NCI-H2227 (cell line): ENCODE results near the gene FLACC1.

Experiments used
- DNase-seq: peaks from one replicate; lab custom pipeline; 2025; ENCODE audit not compliant: unreplicated experiment; lab: John Stamatoyannopoulos, UW

Gene FLACC1

GRCh38 chr2:201279079-201279478 is 78.1 kb downstream of the FLACC1 start:
- no peak for DNase-seq

DNA sequence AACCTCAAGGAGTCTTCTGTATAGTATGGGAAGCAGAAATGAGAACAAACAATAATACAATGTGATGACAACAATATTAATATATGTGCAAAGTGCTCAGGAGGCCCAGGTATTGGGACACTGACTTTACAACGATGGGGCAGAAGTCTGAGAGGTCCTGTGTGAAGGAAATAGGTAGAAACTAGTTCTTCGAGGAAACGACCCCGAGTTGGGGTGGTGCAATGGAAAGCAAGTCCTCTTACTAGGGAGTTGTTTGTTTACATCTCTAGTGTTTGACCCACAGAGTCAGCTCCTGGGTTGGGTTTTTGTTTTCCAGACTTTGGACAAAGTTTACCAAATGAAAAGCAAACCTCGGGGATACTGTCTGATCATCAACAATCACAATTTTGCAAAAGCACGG is 80.6 kb downstream of the FLACC1 start:
- no peak for DNase-seq

DNA sequence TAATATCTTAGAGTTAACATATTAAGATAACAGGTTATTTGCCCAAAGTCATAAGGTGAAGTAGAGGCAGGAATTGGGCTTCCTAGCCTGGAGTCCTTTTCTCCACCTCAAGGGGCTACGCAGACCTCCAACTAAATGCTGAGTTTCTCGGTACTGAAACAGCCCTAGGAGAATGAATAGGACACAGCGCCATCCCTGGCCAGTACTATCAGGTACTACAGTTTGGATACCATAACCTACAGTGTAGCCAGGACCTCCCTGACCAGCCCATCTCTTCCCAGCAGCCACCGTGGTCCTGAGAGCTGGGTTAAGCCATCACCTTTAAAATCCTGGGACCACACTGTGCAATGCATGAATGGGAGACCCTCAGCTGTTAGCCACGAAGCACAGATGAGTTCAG is 81.2 kb downstream of the FLACC1 start:
- no peak for DNase-seq

- DNase-seq, result no peak
Measured at GRCh38 chr2:201275069-201275468, 82.1 kb downstream of the FLACC1 start.

- no peak for DNase-seq
Measured at GRCh38 chr2:201273330-201273983, 83.7 kb downstream of the FLACC1 start.

DNA sequence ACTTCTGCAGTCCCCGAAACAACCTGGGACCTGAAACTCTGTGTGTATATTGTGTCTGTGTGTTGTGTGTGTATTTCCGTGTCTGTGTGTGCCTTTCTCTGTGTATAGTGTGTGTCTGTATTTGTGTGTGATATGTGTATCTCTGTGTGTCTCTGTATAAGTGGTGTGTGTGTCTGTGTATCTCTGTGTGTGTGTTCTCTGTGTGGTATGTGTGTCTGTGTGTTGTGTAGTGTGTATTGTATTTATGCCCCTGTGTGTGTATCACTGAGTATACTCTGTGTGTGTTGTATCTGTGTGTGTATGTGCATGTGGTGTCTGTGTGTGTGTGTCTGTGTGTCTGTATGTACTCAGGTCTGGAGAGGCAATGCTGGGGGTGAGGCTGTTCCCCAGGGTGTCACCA is 85.2 kb downstream of the FLACC1 start:
- no peak for DNase-seq

GRCh38 chr2:201270293-201271001 is 86.7 kb downstream of the FLACC1 start:
- DNase-seq, result no peak

DNA sequence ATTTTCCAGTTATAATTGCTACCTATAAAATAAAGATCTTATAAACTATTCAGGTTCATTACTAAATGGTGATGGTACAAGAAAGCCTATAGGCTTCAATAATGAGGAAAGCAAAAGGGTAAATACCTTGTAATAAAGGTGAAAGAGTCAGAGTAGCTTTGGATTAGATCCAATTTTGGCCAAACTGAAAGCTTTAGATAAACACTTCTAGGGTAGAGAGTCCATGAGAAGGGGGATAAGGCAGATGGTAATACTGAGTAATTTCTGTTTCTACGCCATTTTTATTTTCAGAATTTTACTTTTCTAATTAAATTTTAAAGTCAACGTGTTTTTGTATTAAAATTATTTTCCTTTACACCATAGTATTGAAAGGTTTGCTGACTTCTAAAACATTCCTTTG is 87.4 kb downstream of the FLACC1 start:
- DNase-seq, result no peak

GRCh38 chr2:201267278-201268030 is 89.7 kb downstream of the FLACC1 start:
- DNase-seq, result no peak

DNA sequence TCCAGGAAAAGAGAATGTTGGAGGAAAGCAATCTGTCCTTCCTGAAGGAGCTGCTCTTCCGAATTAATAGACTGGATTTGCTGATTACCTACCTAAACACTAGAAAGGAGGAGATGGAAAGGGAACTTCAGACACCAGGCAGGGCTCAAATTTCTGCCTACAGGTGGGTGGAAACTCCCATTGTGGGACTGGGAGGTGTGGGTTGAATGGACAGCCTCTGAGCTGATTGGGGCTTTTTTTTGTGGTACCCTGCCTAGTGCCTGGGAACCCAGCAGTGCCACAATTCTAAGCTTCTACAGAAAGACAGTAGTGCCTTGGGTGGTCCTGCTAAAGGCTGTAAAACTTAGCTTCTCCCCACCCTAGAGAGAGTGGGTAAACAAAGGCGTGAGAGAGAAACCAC is 90.5 kb downstream of the FLACC1 start:
- no peak for DNase-seq

DNA sequence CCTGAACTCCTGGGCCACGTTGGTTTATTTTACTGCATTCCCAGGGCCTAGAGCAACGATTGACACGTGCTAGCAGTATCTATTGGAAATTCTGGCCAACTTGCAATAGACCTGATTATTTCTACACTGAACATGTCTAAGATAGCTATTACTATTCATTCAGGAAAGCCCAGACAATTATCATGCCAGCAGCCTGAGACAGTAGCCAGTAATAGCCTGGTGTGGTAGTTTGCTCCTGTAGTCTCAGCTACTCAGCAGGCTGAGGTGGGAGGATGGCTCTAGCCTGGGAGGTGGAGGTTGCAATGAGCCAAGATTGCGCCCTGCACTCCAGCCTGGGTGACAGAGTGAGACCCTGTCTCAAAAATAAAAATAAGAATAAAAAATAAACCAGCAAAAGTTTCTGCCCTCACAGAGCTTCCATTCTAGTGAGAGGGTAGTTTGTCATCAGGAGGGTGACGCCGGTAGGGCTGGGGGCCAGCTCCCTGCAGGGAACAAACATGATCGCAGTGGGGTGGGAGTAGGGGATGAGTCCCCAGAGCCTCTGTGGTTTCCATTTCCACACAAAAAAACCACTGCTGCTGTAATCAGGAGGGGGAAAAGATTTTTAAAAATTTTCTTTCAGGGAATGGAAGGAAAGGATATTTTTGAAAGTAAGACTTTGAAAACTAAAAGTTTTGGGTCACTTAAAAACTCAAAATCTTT is 92.5 kb downstream of the FLACC1 start:
- DNase-seq, result no peak

- no peak for DNase-seq
Measured at GRCh38 chr2:201263779-201264178, 93.4 kb downstream of the FLACC1 start.

DNA sequence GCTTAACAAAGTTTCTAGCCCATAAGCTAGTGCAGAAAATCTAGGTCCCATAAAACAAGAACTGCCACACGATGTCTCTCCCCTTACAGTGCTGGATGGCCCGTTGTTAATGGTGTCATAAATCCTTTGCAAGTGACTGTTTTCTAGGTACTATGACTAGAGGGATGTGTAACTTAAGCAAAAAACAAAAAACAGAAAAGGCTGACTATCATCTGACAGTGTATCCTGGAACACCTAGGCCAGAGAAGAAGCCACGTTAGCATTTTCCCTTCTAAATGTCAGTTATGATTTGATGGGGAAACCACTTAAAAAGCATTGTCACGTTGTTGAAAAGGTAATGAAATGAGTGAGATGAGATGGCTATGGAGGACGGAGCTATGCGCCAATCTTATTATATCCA is 94.4 kb downstream of the FLACC1 start:
- no peak for DNase-seq

GRCh38 chr2:201261906-201262305 is 95.2 kb downstream of the FLACC1 start:
- no peak for DNase-seq

DNA sequence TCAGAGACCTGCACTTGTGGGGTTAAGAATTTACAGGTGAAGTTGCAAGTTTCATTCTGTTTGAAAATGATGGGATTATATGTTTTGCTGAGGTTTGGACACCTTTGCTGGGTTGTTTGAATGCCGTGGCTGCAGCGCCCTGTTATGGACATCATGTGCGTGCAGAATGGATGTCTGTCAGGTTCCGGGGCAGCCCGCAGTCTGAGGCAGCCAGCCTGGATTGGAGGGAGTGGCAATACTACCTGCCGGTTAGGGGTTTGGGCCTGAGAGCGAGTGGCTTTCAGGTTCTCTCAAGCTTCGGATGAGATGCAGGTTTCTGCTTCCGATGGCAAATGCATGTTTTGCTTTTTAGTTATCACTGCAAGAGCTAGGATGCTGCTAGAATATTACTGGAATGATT is 95.7 kb downstream of the FLACC1 start:
- no peak for DNase-seq

GRCh38 chr2:201260302-201260800 is 96.8 kb downstream of the FLACC1 start, which contains the start of gene CASP8:
CASP8 (plus strand) TSS chr2:201260536; CDS start chr2:201266487, 5,951 bp downstream.
- DNase-seq, result no peak

GRCh38 chr2:201258666-201259615 is 98.2 kb downstream of the FLACC1 start:
- no peak for DNase-seq

GRCh38 chr2:201257956-201258665 is 99.0 kb downstream of the FLACC1 start:
- no peak for DNase-seq

DNA sequence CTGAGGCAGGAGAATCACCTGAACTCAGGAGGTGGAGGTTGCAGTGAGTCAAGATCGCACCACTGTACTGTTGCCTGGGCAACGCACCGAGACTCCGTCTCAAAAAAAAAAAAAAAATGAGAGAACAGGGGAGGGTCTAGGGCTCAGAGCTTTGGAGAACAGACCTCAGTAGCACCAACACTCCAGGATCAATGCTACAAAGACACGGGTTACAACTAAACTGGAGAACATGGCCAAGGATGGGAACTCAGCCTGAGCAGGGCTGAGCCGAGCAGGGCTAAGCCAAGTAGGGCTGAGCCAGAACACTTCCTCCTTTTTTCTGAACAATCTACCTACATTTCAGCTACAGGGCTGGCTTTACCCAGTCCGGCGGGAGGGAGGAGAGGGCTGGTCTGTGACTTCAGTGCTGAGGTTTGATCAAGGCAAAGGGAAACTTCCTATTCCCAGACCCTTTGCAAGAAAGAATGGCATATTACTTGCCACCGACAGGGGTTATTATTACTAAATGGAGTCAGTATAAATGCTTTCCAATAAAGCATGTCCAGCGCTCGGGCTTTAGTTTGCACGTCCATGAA is 99.7 kb downstream of the FLACC1 start:
- DNase-seq, result no peak
